HEK293T (cell line): Measurements from ENCODE around the gene DHRS4.
"Not testable (repeated sequence)": the region's sequence is repeated elsewhere in the genome, so short reads cannot be mapped to it uniquely, and the experiment has no call there.

Experiments used
- ARNT ChIP-seq: fragments of 450-650 bp; IDR thresholded peaks from 2 replicates; pipeline ENCODE4 v1.6.1; 2017; ENCODE audit warnings: mild to moderate bottlenecking
- BHLHE40 ChIP-seq: fragments of 450-650 bp; IDR thresholded peaks from 2 replicates; pipeline ENCODE4 v1.6.1; 2016; ENCODE audit warnings: mild to moderate bottlenecking, moderate library complexity, borderline replicate concordance
- CTBP1 ChIP-seq: fragments of 450-650 bp; IDR thresholded peaks from 2 replicates; pipeline ENCODE4 v1.6.1; 2016; ENCODE audit warnings: borderline replicate concordance
- ELF4 ChIP-seq: fragments of 450-650 bp; IDR thresholded peaks from 2 replicates; pipeline ENCODE4 v1.6.1; 2017; ENCODE audit warnings: antibody characterized with exemption
- FOXA1 ChIP-seq: fragments of 450-650 bp; IDR thresholded peaks from 2 replicates; pipeline ENCODE4 v1.6.1; 2016; ENCODE audit warnings: mild to moderate bottlenecking
- FOXM1 ChIP-seq: fragments of 450-650 bp; IDR thresholded peaks from 2 replicates; pipeline ENCODE4 v1.6.1; 2017; ENCODE audit warnings: mild to moderate bottlenecking, borderline replicate concordance
- HDGF ChIP-seq: fragments of 450-650 bp; IDR thresholded peaks from 2 replicates; pipeline ENCODE4 v1.6.1; 2017; ENCODE audit warnings: antibody characterized with exemption, borderline replicate concordance
- LEF1 ChIP-seq: fragments of 450-650 bp; IDR thresholded peaks from 2 replicates; pipeline ENCODE4 v1.6.1; 2017; ENCODE audit warnings: mild to moderate bottlenecking, borderline replicate concordance
- NFRKB ChIP-seq: fragments of 450-650 bp; IDR thresholded peaks from 2 replicates; pipeline ENCODE4 v1.6.1; 2016; ENCODE audit warnings: mild to moderate bottlenecking, moderate library complexity
- SP1 ChIP-seq: fragments of 450-650 bp; IDR thresholded peaks from 2 replicates; pipeline ENCODE4 v1.6.1; 2017
- SUZ12 ChIP-seq: fragments of 450-650 bp; IDR thresholded peaks from 2 replicates; pipeline ENCODE4 v1.6.1; 2016; ENCODE audit warnings: mild to moderate bottlenecking
- TARDBP ChIP-seq: fragments of 450-650 bp; IDR thresholded peaks from 2 replicates; pipeline ENCODE4 v1.6.1; 2016
- ZNF384 ChIP-seq: fragments of 450-650 bp; IDR thresholded peaks from 2 replicates; pipeline ENCODE4 v1.6.1; 2016

GRCh38 chr14:23977208-23977607, 23.6 kb downstream of the DHRS4 start:
- not testable (repeated sequence) for TF ChIP-seq ELF4, HDGF, CTBP1, FOXM1, TARDBP, LEF1, BHLHE40, ARNT, ZNF384, SUZ12, NFRKB, SP1, FOXA1
